Measurements from ENCODE around the gene C16orf96.
A peak's percentile ranks its signal among the peaks of the same experiment; 100 is the strongest.

The C16orf96 gene

DNA sequence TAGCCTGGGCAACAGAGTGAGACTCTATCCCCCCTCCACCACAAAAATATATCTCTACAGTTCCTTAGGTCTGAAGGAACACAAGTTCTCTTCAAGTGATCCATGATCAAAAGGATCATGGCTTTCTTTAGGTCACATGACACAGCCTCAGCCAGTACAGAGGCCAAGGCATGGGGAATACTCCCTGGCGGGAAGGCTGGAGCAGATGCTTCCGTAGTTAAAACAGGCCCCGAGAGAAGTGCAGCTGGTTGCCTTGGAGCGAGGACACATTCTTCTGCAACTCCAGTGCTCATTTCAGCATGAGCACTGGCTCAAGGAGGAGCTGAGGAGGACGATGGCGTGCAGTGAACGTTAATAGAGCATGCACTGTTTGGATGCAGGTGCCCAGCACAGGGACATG, 31.1 kb upstream of the C16orf96 start:
- no peak for DNase-seq (ENCODE audit: low read depth in 2 of 2)

DNA sequence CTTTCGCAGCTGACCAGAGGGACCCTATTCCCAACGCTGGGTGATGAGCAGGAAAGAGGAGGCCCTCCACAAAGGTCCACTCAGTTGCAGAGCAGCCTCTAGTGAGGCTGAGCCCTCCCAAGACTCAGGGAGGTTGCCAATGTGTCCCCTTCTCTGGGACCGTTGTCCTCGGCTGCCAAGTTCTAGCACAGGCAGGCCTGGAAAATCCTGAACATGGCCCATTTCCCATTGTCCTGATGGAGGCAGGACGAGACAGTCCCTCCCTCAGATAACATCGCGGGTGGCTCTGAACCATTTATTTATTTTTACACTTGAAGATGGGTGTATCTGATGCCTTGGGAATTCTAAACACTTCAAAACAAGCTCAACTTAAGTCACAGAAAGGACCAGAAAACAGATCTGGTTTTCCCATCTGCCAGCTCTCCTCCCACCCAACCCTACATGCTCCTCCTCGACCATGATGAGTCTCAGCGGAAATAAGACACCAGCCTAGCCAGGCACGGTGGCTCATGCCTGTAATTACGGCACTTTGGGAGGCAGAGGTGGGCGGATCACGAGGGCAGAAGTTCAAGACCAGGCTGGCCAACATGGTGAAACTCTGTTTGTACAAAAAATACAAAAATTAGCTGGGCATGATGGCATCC, 30.4 kb upstream of the C16orf96 start:
- DNase-seq (ENCODE audit: low read depth in 2 of 2), result no peak

DNA sequence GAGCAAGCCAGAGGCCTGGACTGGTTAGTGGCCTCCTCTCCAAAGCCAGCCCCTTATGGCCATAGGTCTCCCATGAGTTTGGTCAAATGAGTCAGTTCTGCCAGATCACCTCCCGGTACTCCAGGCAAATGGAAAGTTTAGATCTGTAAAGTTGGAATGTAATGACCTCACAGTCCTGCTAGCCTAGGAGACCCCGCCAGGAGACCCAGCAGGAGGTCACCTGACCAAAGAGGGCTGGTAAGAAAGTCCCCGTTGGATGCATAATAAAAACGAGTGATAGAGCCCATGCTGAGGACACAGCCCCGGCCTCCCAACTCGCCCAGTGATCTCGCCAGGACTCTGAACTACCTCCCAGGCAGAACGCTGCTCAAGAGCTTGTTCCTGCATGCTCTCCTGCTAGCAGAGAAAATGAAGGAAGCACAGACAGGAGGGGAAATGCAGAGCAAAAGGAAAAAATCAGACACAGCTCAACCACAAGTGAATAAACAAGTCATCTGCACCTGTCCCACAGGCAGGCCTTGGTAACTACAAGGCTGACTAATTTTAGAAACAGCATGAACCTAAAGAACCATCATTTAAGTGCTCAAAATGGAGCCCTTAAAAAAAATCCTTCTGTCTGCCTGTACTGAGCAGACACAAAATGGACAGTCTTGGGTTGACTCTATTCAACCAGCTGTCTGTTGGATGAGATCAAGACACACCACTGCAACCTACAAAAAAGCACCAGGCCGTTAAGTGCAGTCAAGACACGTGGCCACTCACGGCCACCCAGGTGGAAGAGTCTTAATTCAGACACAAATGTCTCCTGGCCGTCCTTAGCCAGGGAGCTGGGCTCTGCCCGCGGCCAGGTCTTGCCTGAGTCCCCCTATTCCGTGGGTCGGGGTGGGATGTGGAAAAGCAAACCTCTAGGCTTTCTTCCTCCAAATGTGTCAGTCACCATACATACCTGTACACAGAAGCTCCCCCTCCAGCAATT, 26.8 kb upstream of the C16orf96 start:
- DNase-seq (ENCODE audit: low read depth in 2 of 2), result no peak

DNA sequence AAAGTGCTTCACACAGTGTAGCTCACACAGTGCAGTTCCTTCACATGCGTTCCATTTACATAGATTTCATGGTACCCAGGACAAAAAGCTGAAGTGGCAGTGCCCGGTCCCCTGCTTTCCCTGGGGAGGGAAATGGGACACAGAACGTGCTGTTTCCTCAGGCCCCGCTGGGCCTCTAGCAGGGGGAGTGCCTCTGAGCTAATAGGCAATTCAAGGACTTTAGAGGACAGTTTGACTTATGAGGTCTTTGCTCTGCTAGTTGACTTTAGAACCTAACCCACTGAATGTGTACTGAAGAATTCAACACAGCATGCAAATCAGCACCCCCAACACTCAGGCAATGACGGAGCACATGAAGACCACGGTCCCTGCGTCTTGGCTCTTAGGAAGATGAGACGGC, 24.3 kb upstream of the C16orf96 start:
- DNase-seq (ENCODE audit: low read depth in 2 of 2), result no peak

DNA sequence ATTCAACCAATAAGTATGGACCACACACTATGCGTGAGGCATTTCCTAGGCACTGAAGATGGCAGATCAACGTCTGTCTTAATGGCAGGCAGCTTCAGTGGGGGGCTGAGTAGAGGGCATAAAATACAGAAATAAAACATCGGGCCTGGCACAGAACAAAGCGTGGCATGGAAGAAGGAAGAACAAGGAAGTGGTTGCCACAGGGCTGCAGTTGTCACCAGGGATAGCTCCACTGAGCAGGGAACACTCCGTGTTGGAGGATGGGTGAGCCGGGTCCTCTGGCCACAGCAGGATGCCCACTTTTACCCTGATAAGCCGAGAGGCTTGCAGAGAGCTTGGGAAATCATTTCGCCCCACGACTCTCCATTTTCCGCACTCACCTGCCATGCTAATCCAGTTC, 23.9 kb upstream of the C16orf96 start:
- no peak for DNase-seq (ENCODE audit: low read depth in 2 of 2)

DNA sequence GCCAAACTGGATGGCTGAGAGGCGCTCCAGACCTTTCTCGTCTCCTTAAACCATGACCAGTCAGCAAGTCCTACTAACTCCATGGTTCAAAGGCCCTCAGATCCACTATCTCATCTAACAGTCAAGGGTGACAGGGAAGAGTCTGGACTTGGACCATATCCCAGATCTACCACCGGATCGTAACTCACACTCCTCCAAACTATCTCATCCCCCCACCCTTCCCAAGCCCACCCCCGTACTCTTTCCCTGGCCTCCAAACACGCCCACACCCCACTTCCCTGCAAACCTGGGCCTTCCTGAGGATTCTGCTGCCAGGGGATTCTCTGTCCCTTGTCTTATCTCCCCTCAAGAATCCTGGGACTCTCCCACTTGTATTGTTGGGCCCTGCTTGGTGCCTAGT, 22.6 kb upstream of the C16orf96 start:
- no peak for DNase-seq (ENCODE audit: low read depth in 2 of 2)

DNA sequence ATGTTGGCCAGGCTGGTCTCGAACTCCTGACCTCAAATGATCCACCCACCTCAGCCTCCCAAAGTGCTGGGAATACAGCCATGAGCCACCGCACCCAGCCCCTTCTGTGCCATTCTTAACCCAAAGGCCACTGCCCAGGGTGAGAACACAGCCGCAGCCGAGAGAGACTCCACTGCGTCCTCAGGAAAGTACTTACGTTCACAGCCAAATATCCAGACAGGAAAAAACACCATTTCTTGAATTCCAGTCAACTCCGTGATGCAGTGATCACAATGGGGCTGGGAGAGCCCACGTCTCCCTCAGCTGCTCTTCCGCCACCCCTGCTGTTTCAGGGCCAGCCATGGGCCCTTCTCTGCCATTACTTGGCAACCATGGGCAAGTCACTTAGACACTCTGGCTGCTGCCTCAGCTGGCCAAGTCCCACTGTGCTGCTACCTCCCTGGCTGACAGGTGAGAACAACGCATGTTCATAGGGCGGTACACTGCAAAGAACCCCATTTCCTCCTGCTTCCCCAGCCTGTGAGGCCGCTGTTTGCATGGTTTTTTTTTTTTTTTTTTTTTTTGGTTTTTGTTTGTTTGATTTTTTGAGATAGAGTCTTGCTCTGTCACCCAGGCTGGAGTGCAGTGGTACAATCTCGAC, 21.9 kb upstream of the C16orf96 start:
- DNase-seq (ENCODE audit: low read depth in 2 of 2), result no peak

DNA sequence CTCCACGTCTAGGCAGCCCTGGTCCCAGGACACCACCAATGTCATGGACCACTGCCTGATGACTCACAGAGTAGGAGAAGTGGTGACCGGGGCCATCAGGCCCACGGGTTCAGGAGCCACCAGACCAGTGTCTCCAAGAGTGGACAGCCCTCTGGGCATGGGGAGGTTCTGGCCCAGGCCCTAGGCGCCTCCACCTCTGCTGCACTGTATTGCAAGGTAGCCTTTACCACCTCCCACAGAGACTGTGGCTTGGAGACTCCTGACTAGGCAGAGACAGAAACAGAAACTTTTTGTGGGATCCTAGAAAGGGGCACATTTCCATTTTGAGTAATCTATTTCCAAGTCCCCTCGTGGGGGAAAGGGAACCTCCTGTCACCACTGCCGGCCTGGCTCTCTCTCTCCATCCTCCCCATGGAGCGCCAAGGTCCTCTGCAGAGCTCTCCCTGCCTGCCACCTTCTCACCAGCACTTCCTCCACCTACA, 20.5 kb upstream of the C16orf96 start:
- peak in 1 of 2 experiments; percentile 42 for DNase-seq (ENCODE audit: low read depth in 2 of 2)

DNA sequence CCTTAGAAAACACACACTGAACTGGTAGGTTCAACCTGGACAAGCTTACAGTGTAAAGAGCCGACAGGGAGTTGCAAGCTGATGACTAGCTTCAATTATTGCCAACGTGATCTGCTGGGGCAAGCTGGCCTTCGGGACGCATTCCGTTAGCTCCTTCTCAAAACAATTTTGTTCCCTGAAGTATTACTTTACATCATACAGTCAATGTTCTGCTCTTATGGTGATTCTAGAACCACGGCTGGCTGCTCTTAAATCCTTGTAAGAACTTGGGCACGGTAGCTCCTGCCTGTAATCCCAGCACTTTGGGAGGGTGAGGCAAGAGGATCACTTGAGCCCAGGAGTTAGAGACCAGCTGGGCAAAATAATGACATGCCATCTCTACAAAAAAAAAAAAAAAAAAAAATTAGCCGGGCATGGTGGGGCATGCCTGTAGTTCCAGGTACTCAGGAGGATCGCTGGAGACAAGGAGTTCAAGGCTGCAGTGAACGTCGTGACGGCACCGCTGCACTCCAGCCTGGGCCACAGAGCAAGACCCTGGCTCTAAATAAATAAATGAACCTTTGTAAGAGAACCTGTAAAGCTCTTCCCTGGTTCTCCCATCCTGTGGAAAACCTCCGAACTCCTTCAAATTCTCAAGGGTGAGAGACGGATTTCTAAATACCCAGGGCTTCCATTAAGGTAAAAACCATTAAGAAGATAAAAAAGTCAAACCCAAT, 19.6 kb upstream of the C16orf96 start:
- DNase-seq (ENCODE audit: low read depth in 2 of 2), result no peak

DNA sequence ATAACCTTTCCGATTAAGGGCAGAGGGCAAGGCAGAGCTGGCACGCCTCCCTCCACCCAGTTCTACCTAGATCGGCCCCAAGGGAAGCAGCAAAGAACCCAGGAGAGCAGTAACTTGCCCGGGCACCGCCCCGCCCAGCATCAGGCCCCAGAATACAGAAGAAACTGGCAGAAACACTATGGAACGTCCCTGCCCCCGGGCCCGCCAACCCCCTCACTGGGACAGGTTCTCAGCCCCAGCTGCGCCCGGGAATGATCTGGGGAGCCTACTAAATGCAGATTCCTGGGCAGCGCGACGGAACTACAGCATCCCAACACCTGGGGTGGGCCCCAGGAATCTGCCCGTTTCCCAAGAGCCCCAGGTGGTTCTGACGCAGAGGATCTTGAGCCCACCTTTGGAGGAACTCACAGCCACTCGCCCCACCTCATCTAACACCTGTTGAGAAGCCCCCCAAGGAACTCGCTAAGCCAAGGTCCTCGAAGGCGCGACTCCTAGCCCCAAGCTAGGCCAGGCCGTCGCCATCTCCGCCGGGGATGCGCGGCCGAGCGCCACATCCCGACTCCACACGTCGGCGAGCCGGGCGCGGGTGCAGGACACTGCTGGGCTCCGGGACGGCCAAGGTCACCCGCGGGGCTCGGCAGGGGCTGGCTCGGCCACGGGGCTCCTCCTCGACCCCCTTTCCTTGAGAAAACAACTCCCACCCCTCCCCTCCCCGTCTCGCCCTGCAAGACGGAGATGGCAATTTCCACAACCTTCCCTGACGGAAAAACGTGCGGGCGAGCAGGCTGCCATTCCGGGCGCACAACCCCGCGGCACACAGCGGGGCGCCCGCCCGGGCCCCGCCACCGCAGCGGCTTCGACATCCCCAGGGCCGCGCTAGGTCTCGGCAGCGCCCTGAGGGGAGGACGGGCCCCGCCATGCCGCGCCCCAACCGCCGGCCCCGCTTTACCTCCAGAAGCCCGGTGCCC, 18.5 kb upstream of the C16orf96 start:
- DNase-seq (ENCODE audit: low read depth in 2 of 2), result no peak

DNA sequence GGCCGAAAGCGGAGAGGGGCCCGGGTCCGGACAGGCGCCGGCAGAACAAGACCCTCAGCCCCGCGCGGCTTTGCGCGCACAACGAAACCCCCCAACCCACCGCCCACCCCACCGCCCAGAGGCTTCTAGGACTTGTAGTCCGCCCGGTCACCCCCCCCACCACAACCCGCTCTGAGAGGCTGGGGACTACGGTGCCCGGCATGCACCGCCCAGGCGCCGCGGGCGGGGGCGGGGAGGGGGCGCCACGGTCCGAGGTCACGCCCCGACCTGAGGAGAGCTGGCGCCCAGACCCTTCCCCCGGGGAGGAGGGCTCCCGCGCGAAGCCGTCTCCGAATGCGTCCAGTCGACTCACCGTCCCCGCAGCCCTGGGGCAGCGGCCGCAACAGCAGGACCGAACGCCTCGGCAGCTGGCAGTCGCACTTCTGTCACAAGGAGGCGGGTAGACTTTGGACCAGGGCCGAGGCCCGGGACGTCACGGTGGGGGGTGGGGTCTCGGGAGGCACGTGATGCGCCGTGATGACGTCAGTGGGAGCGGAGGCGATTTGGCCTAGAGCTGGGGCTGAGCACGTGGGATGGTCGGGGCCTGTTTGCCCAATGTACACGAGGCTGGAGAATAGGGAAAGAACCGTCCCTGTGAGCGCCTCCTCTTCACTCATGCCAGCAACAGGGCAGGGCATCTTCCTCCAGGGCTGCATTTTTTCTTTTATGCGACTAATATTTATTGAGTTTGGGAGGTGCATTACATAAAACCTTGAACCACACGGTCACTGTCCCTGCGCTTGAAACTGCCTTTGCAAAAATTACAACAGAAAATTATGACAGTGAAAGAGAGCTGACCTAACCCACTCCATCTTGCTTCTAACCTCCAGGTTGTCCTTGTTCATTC, 17.5 kb upstream of the C16orf96 start, which contains the start of gene CDIP1:
CDIP1 (minus strand) TSS at position 424 of the 886 bp plus-strand sequence. CDS start 24,643 bp downstream, outside the sequence.
- peak; percentile 93 to 97 for DNase-seq (ENCODE audit: low read depth in 2 of 2)

DNA sequence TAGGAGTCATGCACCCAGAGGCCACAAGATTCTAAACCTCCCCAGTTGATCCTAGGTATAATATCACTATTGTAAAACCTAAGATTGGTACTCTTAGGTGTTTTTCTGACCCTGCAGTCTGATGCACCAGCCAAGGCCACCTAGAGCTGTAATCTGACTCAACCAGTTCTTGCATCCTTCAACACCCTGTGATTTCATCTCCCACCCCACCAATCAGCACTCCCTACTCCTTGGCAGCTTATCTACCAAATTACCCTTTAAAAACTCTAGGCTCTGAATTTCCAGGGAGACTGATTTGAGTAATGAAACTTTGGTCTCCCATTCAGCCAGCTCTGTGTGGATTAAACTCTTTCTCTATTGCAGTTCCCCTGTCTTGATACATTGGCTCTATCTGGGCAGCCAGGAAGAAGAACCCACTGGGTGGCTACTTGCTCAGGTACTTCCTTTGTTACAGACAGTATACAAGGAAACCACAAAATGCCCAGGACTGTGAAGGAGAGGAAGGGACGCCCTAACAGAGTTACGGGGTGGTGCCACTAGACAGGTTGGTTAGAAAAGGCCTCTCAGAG, 16.3 kb upstream of the C16orf96 start:
- no peak for DNase-seq (ENCODE audit: low read depth in 2 of 2)

DNA sequence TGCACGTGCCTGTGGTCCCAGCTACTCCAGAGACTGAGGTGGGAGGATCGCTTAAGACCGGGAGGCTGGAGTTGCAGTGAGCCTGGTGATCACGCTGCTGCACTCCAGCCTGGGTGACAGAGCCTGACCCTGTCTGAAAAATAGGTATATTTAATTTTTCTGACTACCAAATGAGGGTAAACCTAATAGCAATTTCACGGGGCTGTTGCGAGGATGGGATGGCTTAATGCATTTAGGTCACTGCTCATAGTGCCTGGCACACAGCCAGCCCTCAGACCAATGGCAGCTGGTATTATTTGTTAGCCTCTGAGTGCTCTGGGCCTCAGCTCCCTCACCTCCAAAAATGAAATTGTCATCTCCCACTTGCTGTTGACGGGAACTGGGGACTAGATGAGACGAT, 11.7 kb upstream of the C16orf96 start:
- no peak for DNase-seq (ENCODE audit: low read depth in 2 of 2)

DNA sequence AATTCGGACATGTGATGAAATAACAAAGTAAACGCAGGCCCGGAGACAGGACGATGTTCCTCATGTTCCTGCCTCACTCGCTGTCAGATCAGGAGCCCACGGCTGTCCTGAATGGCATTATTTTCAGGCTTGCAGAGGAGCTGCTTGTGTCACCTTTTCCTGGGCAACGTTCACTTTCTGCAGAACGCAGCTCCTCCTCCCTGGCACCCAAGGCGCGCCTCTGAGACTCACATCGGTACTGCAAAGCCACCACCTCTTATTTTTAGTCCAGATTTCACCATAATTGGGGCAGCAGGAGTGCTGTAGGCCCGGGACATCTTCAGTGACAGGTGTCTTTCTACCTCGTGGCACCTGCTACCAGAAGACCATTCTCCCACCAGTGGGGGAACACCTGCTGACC, 8.0 kb upstream of the C16orf96 start:
- DNase-seq (ENCODE audit: low read depth in 2 of 2), result no peak

DNA sequence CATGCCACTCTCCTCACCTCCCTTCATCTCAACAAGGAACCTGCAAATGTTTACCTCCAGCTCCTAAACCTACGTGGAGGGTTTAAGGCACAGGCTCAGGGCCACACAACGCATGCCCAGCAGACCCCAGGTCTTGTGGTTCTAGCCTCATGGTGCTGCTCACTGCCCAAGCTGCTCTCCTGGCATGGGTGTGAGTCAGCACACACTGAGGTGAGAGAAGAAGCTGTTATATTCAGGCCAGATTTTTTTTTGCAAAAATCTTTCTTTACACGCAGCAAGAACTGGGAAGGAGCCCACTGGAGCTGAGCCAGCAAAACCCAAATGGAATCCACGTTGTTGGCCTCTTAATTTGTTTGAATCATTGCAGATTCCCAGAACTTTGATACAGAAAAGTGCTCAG, 5.5 kb upstream of the C16orf96 start:
- DNase-seq (ENCODE audit: low read depth in 2 of 2), result no peak

DNA sequence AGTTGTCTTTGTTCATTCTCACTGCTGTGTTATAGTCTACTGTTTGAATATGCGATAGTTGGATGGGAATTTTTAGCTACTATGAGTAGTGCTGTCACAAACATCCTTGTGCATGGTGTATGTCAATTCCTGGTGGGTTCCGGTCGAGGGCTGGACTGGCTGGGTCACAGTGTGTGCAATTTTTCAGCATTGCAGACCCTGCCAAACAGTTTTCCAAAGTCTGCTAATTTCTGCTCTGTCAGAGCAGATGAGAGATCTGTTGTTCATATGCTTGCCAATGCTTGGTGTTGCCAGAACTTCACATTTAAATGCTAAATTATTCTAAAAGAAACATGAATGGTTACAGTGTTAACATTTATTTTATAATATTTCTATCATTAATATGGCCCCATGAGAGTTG, 3.6 kb upstream of the C16orf96 start:
- no peak for DNase-seq (ENCODE audit: low read depth in 2 of 2)

DNA sequence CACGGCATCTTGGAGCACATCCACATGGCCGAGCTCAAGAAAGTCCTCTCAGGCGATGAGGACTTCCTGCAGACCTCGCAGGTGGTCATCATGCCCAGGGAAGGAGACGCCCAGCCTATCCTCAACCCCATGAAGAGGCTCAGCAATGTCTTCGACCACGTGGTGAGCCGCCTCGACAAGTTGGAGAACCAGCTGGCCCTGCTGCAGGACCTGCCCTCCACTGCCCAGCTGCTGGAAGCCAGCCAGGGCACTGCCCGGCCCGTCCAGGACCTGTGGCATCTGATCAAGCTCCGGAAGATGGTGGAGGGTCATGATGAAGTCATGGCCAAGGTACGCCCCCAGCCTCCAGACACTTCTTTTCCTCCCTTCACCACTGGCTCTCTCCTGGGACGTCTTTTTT, 440 bp downstream of the C16orf96 start:
- DNase-seq (ENCODE audit: low read depth in 2 of 2), result no peak

DNA sequence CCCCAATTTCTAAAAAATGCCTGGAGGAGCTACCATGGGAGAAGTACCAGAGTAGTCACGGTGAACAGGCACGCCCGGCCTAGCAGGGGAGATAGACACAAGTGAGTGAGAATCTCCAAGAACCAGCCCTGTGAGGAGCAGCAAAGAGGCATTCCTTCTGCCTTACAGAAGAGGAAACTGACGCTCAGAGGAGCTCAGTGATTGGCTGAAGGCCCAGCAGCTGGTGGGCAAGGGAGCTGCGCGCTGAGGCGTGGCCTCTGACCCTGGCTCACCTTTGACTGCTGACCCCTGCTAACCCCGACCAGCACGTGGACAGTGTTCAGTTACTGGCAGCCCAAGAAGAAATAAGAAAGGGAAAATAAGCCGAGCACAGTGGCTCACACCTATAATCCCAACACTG, 1.8 kb downstream of the C16orf96 start:
- DNase-seq (ENCODE audit: low read depth in 2 of 2), result no peak

DNA sequence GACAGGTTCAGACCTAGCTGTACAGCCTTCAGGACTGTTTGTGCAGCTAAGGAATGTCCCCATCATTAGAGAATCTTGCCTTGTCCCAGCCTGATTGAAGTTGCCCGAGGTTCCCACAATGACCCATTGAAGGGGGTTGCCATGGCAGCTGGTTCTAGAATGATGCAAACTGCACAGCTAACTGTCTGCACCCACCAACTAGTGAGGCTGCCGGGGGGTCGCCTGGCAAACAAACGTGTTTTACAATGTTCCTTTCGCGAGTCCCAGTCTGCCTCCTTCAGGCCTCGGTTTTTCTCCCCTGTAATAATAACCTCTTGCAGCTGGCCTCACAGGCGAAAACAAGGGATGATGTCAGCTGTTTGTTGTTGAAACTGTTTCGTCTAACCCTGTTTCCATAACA, 5.5 kb downstream of the C16orf96 start:
- DNase-seq (ENCODE audit: low read depth in 2 of 2), result no peak
